Hematopoietic multipotent progenitor cell treated with erythropoietin and hydrocortisone succinate and interleukin-3 and kit ligand, for 17 days (in vitro differentiated cells): ENCODE data around the gene LILRA1.
"Not testable (repeated sequence)": the region's sequence is repeated elsewhere in the genome, so short reads cannot be mapped to it uniquely, and the experiment has no call there.

Experiments used
- DNase-seq: peaks from one replicate; pipeline ENCODE4 v3.0.0-alpha.2; 2015; ENCODE audit warnings: low spot score

LILRA1 gene

GRCh38 chr19:54593445-54593844 is at the start of gene LILRA1:
Gene LILRA1 (plus strand): TSS chr19:54593632. CDS start chr19:54594245, 613 bp downstream.
- DNase-seq, result not testable (repeated sequence)

DNA sequence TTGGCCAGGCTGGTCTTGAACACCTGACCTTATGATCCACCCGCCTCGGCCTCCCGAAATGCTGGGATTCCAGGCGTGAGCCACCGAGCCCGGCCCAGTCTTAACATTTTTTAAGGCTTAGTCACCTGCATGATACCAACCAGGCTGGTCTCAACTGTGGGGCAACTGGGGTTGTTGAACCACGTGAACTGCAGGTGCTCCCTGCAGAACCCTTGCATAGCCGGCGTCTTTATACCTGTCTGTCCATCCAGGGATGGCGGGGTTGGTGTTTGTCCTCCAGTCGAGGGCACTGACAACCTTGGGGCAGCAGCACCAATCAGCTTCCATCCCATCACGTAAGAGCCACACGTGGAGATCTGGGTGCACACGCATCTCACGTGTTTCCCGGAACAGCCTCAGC is 44.6 kb upstream of the LILRA1 start:
- no peak for DNase-seq

- no peak for DNase-seq
Observed at GRCh38 chr19:54549224-54549623, 44.2 kb upstream of the LILRA1 start.

DNA sequence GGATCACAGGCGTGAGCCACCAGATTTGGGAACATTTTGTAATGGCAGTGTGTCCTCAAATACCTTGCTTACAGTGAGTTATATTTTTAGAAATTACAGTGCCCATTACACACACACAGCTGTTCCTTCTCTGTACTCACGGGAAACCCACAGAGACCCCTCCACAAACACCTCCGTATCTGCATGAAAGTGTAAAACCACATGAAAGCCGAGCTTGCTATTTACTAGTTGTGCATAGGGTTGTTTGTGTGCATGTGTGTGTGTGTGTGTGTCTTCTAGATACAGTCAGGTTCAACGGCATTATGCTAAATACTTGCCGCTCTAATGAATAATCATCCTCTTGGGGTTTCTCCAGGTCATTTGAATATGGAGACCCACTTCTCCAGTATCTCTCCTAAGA is 42.1 kb upstream of the LILRA1 start:
- no peak for DNase-seq

GRCh38 chr19:54551950-54552912 is 41.2 kb upstream of the LILRA1 start:
- DNase-seq, result no peak

- DNase-seq, result no peak
Observed at GRCh38 chr19:54552913-54553310, 40.5 kb upstream of the LILRA1 start.

DNA sequence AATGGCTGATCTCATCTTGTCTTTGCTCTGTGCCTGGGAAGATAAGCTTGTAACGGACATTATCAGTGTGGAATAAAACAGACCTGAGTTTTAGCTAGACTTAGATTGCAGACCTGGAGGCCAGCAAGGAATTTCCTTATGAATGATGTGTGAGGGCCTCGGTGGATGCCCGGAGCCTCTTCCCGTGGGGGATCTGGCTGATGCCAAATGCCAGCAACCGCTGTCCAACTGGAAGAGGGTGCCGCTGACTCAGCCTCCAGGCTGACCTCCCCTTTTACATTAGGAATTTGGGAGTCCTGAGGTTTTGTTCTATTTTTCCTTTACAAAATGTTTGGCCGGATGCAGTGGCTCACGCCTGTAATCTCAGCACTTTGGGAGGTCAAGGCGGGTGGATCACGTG is 39.4 kb upstream of the LILRA1 start:
- DNase-seq, result no peak

DNA sequence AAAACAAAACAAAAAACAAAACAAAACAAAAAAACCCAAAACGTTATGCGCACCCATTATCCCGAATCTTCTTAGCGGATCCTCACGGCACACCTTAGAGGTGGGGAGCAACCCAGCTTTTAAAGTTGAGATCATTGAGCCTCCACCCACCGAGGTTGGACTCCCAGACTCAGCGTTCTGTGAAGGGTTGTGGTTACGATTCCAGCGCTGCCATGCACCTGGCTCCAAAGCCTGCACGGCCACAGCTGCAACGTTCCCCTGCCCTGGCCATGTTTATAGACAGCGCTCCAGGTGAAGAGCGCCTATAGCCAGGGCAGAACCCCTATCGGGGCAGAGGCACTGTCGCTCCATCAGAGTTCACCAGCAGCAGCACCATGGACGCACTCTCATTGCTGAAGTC is 38.5 kb upstream of the LILRA1 start:
- DNase-seq, result no peak

DNA sequence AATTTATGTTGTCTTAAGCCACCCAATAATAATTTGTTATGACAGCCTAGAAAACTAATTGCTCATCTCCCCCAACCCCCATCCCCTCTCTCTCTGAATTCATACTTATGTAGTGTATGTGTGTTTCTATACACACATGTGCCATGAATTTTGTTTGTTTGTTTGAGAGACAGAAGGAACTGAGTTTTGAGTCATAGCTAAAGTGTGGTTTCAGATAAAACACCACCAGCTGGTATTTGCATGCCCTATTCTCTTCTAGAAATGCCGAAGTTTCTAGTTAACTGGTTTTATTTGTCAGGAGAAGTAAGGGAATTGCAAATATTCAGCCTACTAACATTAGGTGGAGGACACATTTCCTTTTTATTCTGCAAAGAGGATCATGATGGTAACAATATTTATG is 37.2 kb upstream of the LILRA1 start:
- no peak for DNase-seq

DNA sequence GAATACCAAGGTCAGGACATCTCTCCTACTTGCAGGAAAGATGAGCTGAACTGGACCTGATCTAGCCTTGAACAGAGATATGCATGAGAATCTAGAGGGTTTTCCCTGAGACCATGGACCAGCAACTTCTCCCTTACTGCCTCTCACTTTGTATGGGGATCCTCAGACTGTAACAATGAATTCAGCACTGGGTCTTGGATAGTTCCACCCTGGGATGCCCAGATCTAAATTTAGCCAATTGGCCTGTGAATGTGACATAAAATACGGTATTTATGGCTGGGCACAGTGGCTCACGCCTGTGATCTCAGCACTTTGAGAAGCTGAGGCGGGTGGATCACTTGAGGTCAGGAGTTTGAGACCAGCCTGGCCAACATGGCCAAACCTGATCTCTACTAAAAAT is 35.1 kb upstream of the LILRA1 start:
- no peak for DNase-seq

DNA sequence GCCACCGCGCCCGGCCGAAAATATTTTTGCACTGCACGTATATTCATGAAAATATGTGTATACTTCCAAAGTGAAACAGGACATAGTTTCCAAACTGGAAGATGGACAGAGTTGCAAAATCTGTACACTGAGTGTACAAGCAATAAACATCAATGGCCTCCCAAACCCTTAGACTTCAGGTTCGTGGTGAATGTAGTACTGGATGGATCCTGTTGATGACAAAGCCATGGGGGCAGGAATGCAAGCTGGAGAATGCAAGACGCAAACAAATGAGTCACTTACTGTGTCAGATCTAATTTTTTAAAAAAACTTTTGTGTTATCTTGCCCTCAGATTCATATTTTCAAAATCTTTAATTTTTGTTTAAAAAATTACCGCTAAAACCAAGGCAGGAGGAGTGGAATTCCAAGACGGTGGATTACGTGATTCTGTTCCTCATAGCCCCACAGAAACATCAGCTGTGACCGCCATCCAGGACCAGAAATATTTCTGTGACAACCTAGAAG is 32.5 kb upstream of the LILRA1 start:
- DNase-seq, result no peak

DNA sequence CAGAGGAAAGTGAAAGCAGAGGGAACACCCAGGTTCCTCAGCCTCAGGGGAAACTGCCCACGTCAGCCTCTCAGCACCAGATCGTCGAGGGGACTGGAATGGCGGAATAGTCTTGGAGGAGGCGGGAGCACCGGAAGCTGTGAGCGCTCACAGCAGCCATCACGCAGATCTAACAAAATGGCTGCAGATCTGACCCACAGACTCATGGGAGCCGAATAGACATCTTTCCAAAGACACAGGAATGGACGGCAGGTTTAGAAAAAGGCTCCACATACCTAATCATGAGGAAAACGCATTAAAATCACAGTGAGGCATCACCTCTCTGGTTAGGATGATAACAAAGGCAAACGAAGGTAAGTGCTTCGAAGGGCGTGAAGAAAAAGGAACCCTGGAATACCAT is 31.6 kb upstream of the LILRA1 start:
- DNase-seq, result no peak

GRCh38 chr19:54563206-54563605 is 30.2 kb upstream of the LILRA1 start:
- DNase-seq, result not testable (repeated sequence)

DNA sequence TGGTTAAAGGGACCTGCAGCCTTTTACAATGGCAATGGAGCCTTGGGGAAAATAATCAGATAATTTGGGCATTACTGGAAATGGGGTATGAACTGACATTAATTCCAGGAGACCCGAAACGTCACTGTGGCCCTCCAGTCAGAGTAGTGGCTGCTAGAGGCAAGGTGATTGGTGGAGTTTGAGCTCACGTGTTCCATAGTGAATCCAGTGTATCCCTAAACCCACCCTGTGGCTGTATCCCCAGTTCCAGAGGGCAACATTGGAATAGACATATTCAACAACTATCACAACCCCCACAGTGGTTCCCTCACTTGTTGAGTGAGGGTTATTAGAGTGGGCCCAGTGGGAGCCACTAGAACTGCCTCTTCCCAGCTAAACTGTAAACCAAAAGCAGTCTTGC is 23.1 kb upstream of the LILRA1 start:
- no peak for DNase-seq

- not testable (repeated sequence) for DNase-seq
Observed at GRCh38 chr19:54571715-54572615, 21.5 kb upstream of the LILRA1 start.

- no peak for DNase-seq
Observed at GRCh38 chr19:54572696-54573311, 20.6 kb upstream of the LILRA1 start.

GRCh38 chr19:54573330-54573872 is 20.0 kb upstream of the LILRA1 start, which contains the start of gene LILRA2:
Gene LILRA2 (plus strand): TSS chr19:54573790. CDS start chr19:54573879, 89 bp downstream.
- no peak for DNase-seq

GRCh38 chr19:54574051-54574450 is 19.4 kb upstream of the LILRA1 start:
- no peak for DNase-seq

GRCh38 chr19:54574527-54575056 is 18.8 kb upstream of the LILRA1 start:
- DNase-seq, result no peak

DNA sequence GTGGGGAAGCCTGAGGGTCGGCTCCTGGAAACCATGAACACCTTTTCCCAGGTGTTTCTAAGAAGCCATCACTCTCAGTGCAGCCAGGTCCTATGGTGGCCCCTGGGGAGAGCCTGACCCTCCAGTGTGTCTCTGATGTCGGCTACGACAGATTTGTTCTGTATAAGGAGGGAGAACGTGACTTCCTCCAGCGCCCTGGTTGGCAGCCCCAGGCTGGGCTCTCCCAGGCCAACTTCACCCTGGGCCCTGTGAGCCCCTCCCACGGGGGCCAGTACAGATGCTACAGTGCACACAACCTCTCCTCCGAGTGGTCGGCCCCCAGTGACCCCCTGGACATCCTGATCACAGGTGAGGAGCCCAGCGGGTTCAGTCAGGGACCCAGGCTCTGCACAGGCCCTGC is 18.2 kb upstream of the LILRA1 start:
- DNase-seq, result not testable (repeated sequence)

GRCh38 chr19:54576411-54576976 is 16.9 kb upstream of the LILRA1 start:
- DNase-seq, result no peak
